ENCODE measurements around the gene PIK3AP1.
A peak's percentile ranks its signal among the peaks of the same experiment; 100 is the strongest.

Gene PIK3AP1

GRCh38 chr10:96632974-96633710, 87.2 kb downstream of the PIK3AP1 start:
- DNase-seq (ENCODE audit: low spot score in 2 of 2) = peak in 1 of 2 experiments; percentile 24
- H3K4me1 ChIP-seq = no peaks in the 10 kb centered on the region
- H3K36me3 ChIP-seq (replicated peaks) = no peaks in the 10 kb centered on the region
- H3K9me3 ChIP-seq = no peaks in the 10 kb centered on the region
- in situ Hi-C loops (cut with MboI; ENCODE audit: low sequenced_read_pairs) = loop anchor here (25.0 kb wide), 1 partner anchor 579 kb away; no protein-coding TSS in a partner anchor
- no peak overlapping the region for H3K4me3 ChIP-seq
- no peaks in the 10 kb centered on the region for H3K27me3 ChIP-seq (ENCODE audit: low read depth)

- no peak for DNase-seq (ENCODE audit: low spot score in 2 of 2)
- H3K36me3 ChIP-seq (replicated peaks) = no peaks in the 10 kb centered on the region
- no peaks in the 10 kb centered on the region for H3K9me3 ChIP-seq
- H3K27me3 ChIP-seq (ENCODE audit: low read depth) = no peaks in the 10 kb centered on the region
- no peaks in the 10 kb centered on the region for H3K4me1 ChIP-seq
- no peak overlapping the region for H3K4me3 ChIP-seq
- in situ Hi-C loops (cut with MboI; ENCODE audit: low sequenced_read_pairs) = loop anchor here (25.0 kb wide), 1 partner anchor 585 kb away; no protein-coding TSS in a partner anchor
These were observed 93.0 kb downstream of the PIK3AP1 start for GRCh38 chr10:96627292-96627691.

GRCh38 chr10:96626795-96627194, 93.5 kb downstream of the PIK3AP1 start:
- no peak for DNase-seq (ENCODE audit: low spot score in 2 of 2)
- no peaks in the 10 kb centered on the region for H3K4me1 ChIP-seq
- H3K9me3 ChIP-seq = no peaks in the 10 kb centered on the region
- in situ Hi-C loops (cut with MboI; ENCODE audit: low sequenced_read_pairs) = loop anchor here (25.0 kb wide), 1 partner anchor 586 kb away; no protein-coding TSS in a partner anchor
- H3K36me3 ChIP-seq (replicated peaks) = no peaks in the 10 kb centered on the region
- H3K4me3 ChIP-seq = no peak overlapping the region
- H3K27me3 ChIP-seq (ENCODE audit: low read depth) = no peaks in the 10 kb centered on the region

- H3K36me3 ChIP-seq (replicated peaks) = no peaks in the 10 kb centered on the region
- no peaks in the 10 kb centered on the region for H3K27me3 ChIP-seq (ENCODE audit: low read depth)
- no peaks in the 10 kb centered on the region for H3K9me3 ChIP-seq
- in situ Hi-C loops (cut with MboI; ENCODE audit: low sequenced_read_pairs) = loop anchor here (25.0 kb wide), 1 partner anchor 587 kb away; no protein-coding TSS in a partner anchor
- no peaks in the 10 kb centered on the region for H3K4me1 ChIP-seq
- DNase-seq (ENCODE audit: low spot score in 2 of 2) = no peak
- no peak overlapping the region for H3K4me3 ChIP-seq
These were observed 95.1 kb downstream of the PIK3AP1 start for GRCh38 chr10:96625173-96625572.

GRCh38 chr10:96622013-96622787, 98.1 kb downstream of the PIK3AP1 start:
- in situ Hi-C loops (cut with MboI; ENCODE audit: low sequenced_read_pairs) = no loop called here
- no peak for DNase-seq (ENCODE audit: low spot score in 2 of 2)
- H3K4me1 ChIP-seq = no peaks in the 10 kb centered on the region
- no peaks in the 10 kb centered on the region for H3K27me3 ChIP-seq (ENCODE audit: low read depth)
- no peaks in the 10 kb centered on the region for H3K9me3 ChIP-seq
- H3K36me3 ChIP-seq (replicated peaks) = no peaks in the 10 kb centered on the region
- no peak overlapping the region for H3K4me3 ChIP-seq

DNA sequence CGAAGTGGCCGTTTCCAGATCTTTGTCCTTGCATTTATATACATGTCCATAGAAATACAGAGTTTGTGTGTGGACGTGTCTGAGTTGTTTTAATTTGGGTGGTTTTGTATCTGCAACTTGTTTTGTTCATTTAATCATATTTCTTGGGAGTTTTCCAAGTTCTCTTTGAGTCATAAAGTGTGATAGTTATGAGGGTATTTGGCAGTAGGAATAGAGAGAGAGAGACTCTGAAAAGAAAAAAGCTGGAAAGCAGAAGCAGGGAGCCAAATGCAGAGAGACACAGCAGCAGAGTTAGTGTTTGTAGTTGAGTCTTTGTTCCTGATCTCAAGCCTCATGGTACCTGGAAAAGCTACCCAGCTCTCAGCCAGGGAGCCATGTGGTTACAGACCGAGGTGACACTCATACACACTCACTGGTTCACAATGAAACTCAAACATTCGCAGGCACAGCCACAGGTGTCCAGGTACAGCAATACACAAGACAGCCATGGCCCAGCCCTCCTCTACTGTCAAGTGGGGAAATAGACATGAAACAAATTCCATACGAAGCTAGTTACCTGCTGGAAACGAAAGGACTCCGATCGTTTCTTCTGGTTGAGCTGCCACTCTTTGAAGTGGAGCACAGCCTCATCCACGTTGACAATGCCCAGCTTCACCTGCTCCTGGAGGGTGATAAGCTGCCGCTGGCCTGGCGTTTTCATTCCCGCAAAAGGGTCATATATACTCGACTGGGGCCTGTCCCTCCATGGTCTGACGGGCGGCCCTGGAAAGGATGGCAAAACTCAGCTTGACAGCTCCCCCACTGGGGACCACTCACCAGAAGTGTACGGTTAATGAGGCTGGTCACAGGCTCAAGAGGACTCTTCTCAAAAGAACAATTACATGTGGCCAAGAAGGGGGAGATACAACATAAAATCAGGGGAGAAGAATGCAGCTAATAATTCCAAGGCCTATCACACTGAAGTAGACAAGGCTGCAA, 100.2 kb downstream of the PIK3AP1 start:
- in situ Hi-C loops (cut with MboI; ENCODE audit: low sequenced_read_pairs) = no loop called here
- H3K4me1 ChIP-seq = no peaks in the 10 kb centered on the region

DNA sequence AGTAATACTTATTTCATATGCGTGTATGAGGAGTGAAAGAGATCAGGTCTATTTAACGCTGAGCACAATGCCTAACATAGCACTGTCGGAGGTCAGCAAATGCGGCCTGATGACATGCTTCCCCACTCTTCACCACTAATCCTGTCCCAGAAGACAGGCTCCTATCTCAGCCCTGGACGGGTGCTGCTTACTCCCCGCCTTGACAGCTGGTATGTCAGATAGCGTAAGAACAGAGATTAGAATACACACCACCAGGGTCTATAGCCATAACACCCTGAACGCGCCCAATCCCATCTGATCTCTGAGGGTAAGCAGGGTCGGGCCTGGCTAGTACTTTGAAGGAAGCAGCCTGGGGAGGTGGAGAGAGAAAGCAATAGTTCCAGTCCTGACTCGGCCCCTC, 101.2 kb downstream of the PIK3AP1 start:
- no peaks in the 10 kb centered on the region for H3K36me3 ChIP-seq (replicated peaks)
- H3K4me1 ChIP-seq = no peaks in the 10 kb centered on the region
- in situ Hi-C loops (cut with MboI; ENCODE audit: low sequenced_read_pairs) = no loop called here
- no peak overlapping the region for H3K4me3 ChIP-seq
- no peaks in the 10 kb centered on the region for H3K9me3 ChIP-seq
- DNase-seq (ENCODE audit: low spot score in 2 of 2) = no peak
- no peaks in the 10 kb centered on the region for H3K27me3 ChIP-seq (ENCODE audit: low read depth)

More for the DNA sequence above, 100.2 kb downstream of the PIK3AP1 start:
- Histone ChIP-seq H3K9me3 (no peaks in the 10 kb centered on the region), H3K27me3 (ENCODE audit: low read depth) (no peaks in the 10 kb centered on the region), H3K36me3 (replicated peaks) (no peaks in the 10 kb centered on the region), H3K4me3 (no peak overlapping the region)
- no peak for DNase-seq (ENCODE audit: low spot score in 2 of 2)

GRCh38 chr10:96618653-96619052, 101.7 kb downstream of the PIK3AP1 start:
- Histone ChIP-seq H3K4me1 (no peaks in the 10 kb centered on the region), H3K4me3 (no peak overlapping the region), H3K27me3 (ENCODE audit: low read depth) (no peaks in the 10 kb centered on the region), H3K36me3 (replicated peaks) (no peaks in the 10 kb centered on the region), H3K9me3 (no peaks in the 10 kb centered on the region)
- DNase-seq (ENCODE audit: low spot score in 2 of 2) = no peak
- in situ Hi-C loops (cut with MboI; ENCODE audit: low sequenced_read_pairs) = no loop called here

DNA sequence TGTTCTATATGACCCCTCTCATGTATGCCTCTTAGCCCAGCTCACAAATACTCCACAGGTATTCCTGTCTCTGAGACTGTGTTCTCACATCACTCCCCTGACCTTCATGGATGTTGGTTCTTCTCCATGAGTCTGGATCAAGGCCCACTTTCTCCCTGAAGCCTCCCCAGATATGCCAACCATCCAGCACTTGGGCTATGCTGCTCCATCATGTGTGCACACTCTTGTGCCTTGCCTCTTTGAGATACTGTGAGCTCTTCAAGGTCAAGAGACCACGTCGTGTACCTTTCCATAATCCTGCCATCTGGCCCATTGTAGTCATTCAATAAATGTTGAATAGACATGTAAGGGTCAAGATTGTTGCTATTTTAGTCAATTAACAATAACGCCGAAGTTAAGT, 103.4 kb downstream of the PIK3AP1 start:
- Histone ChIP-seq H3K9me3 (no peaks in the 10 kb centered on the region), H3K4me3 (no peak overlapping the region), H3K4me1 (no peaks in the 10 kb centered on the region), H3K27me3 (ENCODE audit: low read depth) (no peaks in the 10 kb centered on the region), H3K36me3 (replicated peaks) (no peaks in the 10 kb centered on the region)
- DNase-seq (ENCODE audit: low spot score in 2 of 2) = no peak
- in situ Hi-C loops (cut with MboI; ENCODE audit: low sequenced_read_pairs) = no loop called here

DNA sequence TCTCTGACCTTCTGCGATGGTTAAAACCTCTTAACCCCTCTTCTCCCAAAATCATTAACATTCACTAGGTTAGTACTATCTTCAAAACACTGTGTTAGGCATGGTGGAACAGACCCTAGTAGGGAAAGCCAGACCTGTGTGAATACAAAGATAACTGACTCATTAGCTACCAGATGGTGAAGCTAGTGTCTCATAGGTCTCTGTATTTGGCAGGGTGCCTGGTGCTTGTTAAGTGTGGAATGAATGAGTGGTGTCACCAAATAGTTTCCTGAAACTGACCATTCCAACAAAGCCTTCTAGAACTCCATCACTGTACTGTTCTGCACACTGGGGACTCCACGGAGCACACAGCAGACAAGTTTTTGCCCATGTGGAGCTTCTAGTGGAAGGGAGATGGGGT, 105.8 kb downstream of the PIK3AP1 start:
- no peaks in the 10 kb centered on the region for H3K4me1 ChIP-seq
- DNase-seq (ENCODE audit: low spot score in 2 of 2) = no peak
- no peaks in the 10 kb centered on the region for H3K36me3 ChIP-seq (replicated peaks)
- in situ Hi-C loops (cut with MboI; ENCODE audit: low sequenced_read_pairs) = no loop called here
- H3K4me3 ChIP-seq = no peak overlapping the region
- H3K9me3 ChIP-seq = no peaks in the 10 kb centered on the region
- no peaks in the 10 kb centered on the region for H3K27me3 ChIP-seq (ENCODE audit: low read depth)

- Histone ChIP-seq H3K27me3 (ENCODE audit: low read depth) (no peaks in the 10 kb centered on the region), H3K4me1 (no peaks in the 10 kb centered on the region), H3K36me3 (replicated peaks) (no peaks in the 10 kb centered on the region), H3K4me3 (no peak overlapping the region), H3K9me3 (no peaks in the 10 kb centered on the region)
- in situ Hi-C loops (cut with MboI; ENCODE audit: low sequenced_read_pairs) = no loop called here
- no peak for DNase-seq (ENCODE audit: low spot score in 2 of 2)
These were observed 106.7 kb downstream of the PIK3AP1 start for GRCh38 chr10:96613576-96613975.

DNA sequence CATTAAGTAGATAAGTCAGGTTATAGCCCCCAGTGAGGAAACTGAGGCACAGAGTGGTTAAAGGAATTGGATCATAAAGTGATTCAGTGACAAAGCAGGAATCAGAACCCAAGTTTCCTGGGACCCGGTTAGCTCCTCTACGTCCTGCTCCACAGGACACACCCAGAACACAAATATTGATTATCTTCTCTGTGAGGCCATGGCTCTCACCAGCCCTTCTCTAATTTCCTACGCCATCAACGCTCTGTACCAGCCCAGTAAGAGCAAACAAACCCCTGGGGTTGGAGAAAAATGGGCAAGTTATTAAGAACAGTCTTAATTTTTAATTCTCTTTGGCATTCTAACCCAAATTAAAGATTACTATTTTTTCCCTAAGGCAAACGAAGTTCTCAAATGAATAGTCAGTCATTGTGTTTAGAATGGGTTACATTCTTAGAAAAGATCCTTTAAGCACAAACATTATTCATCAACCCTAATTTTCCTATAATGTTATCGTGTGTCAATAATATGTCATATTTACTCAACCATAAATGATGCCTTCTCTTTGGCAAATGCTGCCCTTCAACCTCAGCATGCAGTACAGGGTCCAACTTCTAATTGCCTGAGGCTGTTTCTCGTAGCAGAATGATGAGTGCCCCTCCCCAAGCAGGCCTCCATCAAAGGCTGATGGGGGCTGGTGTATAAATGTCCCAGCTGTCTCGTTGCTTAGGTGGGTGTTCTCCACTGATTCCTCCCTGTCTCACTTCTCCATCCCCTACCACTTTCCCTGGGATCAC, 108.1 kb downstream of the PIK3AP1 start:
- Histone ChIP-seq H3K4me1 (no peaks in the 10 kb centered on the region), H3K27me3 (ENCODE audit: low read depth) (no peaks in the 10 kb centered on the region), H3K9me3 (no peaks in the 10 kb centered on the region), H3K36me3 (replicated peaks) (no peaks in the 10 kb centered on the region), H3K4me3 (no peak overlapping the region)
- in situ Hi-C loops (cut with MboI; ENCODE audit: low sequenced_read_pairs) = no loop called here
- no peak for DNase-seq (ENCODE audit: low spot score in 2 of 2)

DNA sequence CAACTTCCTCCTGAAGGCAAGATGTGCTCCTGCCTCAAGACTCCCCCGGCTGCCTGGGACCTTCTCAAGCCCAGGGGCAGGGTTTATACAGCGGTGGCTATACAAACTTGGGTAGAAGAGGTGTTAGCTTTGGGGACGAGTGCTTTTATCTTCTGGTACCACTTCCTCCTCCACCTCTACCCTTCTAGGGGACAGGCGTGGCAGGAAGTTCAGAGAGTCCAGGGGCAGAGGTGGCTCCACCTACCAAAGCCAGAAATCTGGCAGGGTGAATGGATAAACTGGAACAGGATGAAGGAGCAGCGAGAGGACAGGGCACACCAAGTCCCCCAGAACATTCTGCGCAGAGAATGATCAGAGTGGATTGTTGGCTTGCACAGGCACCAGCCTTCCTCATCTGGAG, 109.5 kb downstream of the PIK3AP1 start:
- Histone ChIP-seq H3K9me3 (no peaks in the 10 kb centered on the region), H3K27me3 (ENCODE audit: low read depth) (no peaks in the 10 kb centered on the region), H3K36me3 (replicated peaks) (no peaks in the 10 kb centered on the region), H3K4me3 (no peak overlapping the region), H3K4me1 (no peaks in the 10 kb centered on the region)
- in situ Hi-C loops (cut with MboI; ENCODE audit: low sequenced_read_pairs) = no loop called here
- no peak for DNase-seq (ENCODE audit: low spot score in 2 of 2)

Measured in HAP-1 (cell line).